Activated naive CD4-positive, alpha-beta T cell treated with Interleukin-2 at 50 U/mL for 16 hours (primary cell): Measurements from ENCODE around the gene DYRK2.

Experiments used
- DNase-seq: peaks from one replicate; pipeline ENCODE4 v3.0.0-alpha.2; 2020

Gene DYRK2

DNA sequence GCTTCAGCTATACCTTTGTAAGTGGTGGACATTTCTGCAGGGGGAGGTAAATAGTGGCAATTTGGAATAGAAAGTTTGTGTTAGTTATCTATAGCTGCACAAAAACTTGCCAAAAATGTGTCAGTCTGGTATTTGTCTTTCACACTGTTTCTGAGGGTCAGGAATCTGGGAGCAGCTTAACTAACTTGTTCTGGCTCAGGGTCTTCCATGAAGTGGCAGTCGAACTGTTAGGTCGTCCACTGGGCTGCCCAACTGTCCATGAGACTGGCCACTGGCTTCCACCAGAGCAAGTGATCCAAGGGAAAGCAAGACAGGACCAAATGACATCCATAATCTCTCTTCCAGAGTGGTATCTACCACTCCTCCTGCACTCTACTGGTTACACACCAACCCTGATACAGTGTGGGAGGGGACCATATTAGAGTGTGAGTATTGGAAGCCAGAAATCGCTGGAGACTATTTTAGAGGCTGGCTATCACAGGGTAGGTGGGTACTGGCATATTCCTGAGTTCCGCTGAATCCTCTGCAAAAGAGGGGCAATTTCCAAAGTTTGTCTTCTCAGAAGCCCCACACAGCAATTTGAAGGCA, 60.9 kb downstream of the DYRK2 start:
- DNase-seq = no peak

DNA sequence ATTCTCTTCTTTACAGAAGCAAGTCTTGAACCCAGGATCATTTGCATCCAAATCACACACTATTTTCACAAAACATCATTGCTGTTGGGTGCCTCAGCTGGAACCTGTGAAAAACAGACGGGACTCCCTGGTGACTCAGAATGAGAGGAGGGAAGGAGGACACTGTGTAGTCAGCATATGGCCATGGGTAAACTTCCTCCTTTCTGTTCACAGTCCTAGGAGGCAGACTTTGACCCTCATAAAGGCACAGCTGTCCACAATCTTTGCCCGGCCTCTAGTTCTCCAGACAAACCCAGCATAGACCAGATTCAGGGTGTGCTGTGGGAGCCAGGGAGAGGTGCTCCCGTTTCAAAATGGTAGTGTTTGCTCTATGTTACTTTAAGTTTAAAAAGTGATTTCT, 62.0 kb downstream of the DYRK2 start:
- DNase-seq = no peak

DNA sequence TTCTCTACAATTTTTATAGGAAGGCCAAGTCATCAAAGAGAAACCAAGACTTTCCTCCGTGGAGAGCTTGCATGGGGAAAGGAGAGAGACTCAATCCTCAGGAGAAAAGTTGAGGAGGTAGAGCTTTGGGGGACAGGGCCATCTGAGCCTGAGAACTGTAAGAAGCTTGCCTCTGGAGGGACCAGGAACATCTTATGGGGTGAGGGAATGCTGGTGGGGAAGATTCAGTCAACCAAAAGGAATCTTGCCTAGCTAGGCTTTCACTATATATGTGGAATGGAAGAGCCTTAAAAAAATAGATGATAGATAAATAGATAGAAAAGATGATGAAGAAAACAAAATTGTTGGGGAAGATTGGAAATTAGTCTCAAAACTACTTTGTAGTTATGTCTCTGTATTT, 63.5 kb downstream of the DYRK2 start:
- no peak for DNase-seq

DNA sequence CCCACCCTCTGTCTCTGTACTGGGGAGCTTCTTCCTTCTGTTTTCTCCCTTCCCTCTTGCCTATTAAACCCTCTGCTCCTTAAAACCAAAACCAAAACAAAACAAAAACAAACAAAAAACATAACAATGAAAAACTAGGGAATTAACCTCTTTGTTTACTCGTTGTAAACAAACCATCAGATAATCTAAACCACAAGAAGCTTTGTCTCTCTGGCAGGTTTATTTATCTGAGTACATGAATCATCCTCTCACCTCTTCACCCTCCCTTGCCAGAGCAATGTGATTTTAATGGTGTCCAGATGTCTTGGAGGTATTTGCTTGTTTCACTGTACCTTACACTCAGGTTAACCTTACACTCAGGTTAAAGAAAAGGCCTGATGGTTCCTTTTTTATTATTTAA, 66.1 kb downstream of the DYRK2 start:
- no peak for DNase-seq
